ENCODE data around the gene ADGRF1. TPM values are rescaled to one million over a fixed set of nuclear protein-coding genes. Genes with fewer than 3 reads are reported as not detected.

ADGRF1 gene
- total and polyA plus RNA-seq, 4 donors = 0.06 to 0.39 (median 0.35) TPM; not detected in 1

- H3K27me3 ChIP-seq (ENCODE audit: control insufficient read depth, insufficient read depth, low read length) = no peaks in the 10 kb centered on the region
- H3K27ac ChIP-seq (ENCODE audit: low read depth, low read length) = no peak overlapping the region
- H3K4me3 ChIP-seq (ENCODE audit: low read depth, low read length) = no peak overlapping the region
- no peak for DNase-seq (ENCODE audit: low read depth in 4 of 6, low spot score in 6 of 6)
- no peaks in the 10 kb centered on the region for H3K9me3 ChIP-seq (ENCODE audit: control insufficient read depth, insufficient read depth, low read length)
- no peaks in the 10 kb centered on the region for H3K4me1 ChIP-seq (ENCODE audit: control insufficient read depth, insufficient read depth, low read length)
- H3K36me3 ChIP-seq (ENCODE audit: control insufficient read depth, insufficient read depth, low read length) = no peaks in the 10 kb centered on the region
- WGBS (ENCODE audit: insufficient coverage) = 85% methylated on average over 2 of the region's 3 CpGs
Observed at GRCh38 chr6:47008397-47008763, 33.8 kb downstream of the ADGRF1 start.

- Histone ChIP-seq H3K4me1 (ENCODE audit: control insufficient read depth, insufficient read depth, low read length) (no peaks in the 10 kb centered on the region), H3K36me3 (ENCODE audit: control insufficient read depth, insufficient read depth, low read length) (no peaks in the 10 kb centered on the region), H3K9me3 (ENCODE audit: control insufficient read depth, insufficient read depth, low read length) (no peaks in the 10 kb centered on the region), H3K4me3 (ENCODE audit: low read depth, low read length) (no peak overlapping the region), H3K27ac (ENCODE audit: low read depth, low read length) (no peak overlapping the region), H3K27me3 (ENCODE audit: control insufficient read depth, insufficient read depth, low read length) (no peaks in the 10 kb centered on the region)
- no peak for DNase-seq (ENCODE audit: low read depth in 4 of 6, low spot score in 6 of 6)
- 75% methylated on average over 1 of the region's 3 CpGs for WGBS (ENCODE audit: insufficient coverage)
Observed at GRCh38 chr6:47007657-47008396, 34.3 kb downstream of the ADGRF1 start.

- Histone ChIP-seq H3K27me3 (ENCODE audit: control insufficient read depth, insufficient read depth, low read length) (no peaks in the 10 kb centered on the region), H3K27ac (ENCODE audit: low read depth, low read length) (no peak overlapping the region), H3K36me3 (ENCODE audit: control insufficient read depth, insufficient read depth, low read length) (no peaks in the 10 kb centered on the region), H3K4me3 (ENCODE audit: low read depth, low read length) (no peak overlapping the region), H3K4me1 (ENCODE audit: control insufficient read depth, insufficient read depth, low read length) (peaks cover 3% of the 10 kb centered on the region), H3K9me3 (ENCODE audit: control insufficient read depth, insufficient read depth, low read length) (no peaks in the 10 kb centered on the region)
- DNase-seq (ENCODE audit: low read depth in 4 of 6, low spot score in 6 of 6) = no peak
- WGBS (ENCODE audit: insufficient coverage) = no CpG with 5 or more reads among the region's 1 CpG
Observed at GRCh38 chr6:47005486-47005885, 36.6 kb downstream of the ADGRF1 start.

GRCh38 chr6:47004463-47004862, 37.7 kb downstream of the ADGRF1 start:
- Histone ChIP-seq H3K27ac (ENCODE audit: low read depth, low read length) (no peak overlapping the region), H3K9me3 (ENCODE audit: control insufficient read depth, insufficient read depth, low read length) (no peaks in the 10 kb centered on the region), H3K4me1 (ENCODE audit: control insufficient read depth, insufficient read depth, low read length) (peaks cover 3% of the 10 kb centered on the region), H3K36me3 (ENCODE audit: control insufficient read depth, insufficient read depth, low read length) (no peaks in the 10 kb centered on the region), H3K27me3 (ENCODE audit: control insufficient read depth, insufficient read depth, low read length) (no peaks in the 10 kb centered on the region), H3K4me3 (ENCODE audit: low read depth, low read length) (no peak overlapping the region)
- no CpG with 5 or more reads among the region's 3 CpGs for WGBS (ENCODE audit: insufficient coverage)
- no peak for DNase-seq (ENCODE audit: low read depth in 4 of 6, low spot score in 6 of 6)

GRCh38 chr6:47000842-47001241, 41.3 kb downstream of the ADGRF1 start:
- H3K27me3 ChIP-seq (ENCODE audit: control insufficient read depth, insufficient read depth, low read length) = no peaks in the 10 kb centered on the region
- H3K4me3 ChIP-seq (ENCODE audit: low read depth, low read length) = no peak overlapping the region
- WGBS (ENCODE audit: insufficient coverage) = 75% methylated on average over 3 of the region's 4 CpGs

GRCh38 chr6:46998436-46999017, 43.6 kb downstream of the ADGRF1 start:
- no peak overlapping the region for H3K4me3 ChIP-seq (ENCODE audit: low read depth, low read length)
- DNase-seq (ENCODE audit: low read depth in 4 of 6, low spot score in 6 of 6) = no peak
- no peaks in the 10 kb centered on the region for H3K27me3 ChIP-seq (ENCODE audit: control insufficient read depth, insufficient read depth, low read length)
- no peaks in the 10 kb centered on the region for H3K9me3 ChIP-seq (ENCODE audit: control insufficient read depth, insufficient read depth, low read length)
- no peak overlapping the region for H3K27ac ChIP-seq (ENCODE audit: low read depth, low read length)
- no CpG with 5 or more reads among the region's 1 CpG for WGBS (ENCODE audit: insufficient coverage)
- no peaks in the 10 kb centered on the region for H3K36me3 ChIP-seq (ENCODE audit: control insufficient read depth, insufficient read depth, low read length)
- peaks cover 3% of the 10 kb centered on the region for H3K4me1 ChIP-seq (ENCODE audit: control insufficient read depth, insufficient read depth, low read length)

More at GRCh38 chr6:47000842-47001241, 41.3 kb downstream of the ADGRF1 start:
- Histone ChIP-seq H3K36me3 (ENCODE audit: control insufficient read depth, insufficient read depth, low read length) (no peaks in the 10 kb centered on the region), H3K9me3 (ENCODE audit: control insufficient read depth, insufficient read depth, low read length) (no peaks in the 10 kb centered on the region), H3K4me1 (ENCODE audit: control insufficient read depth, insufficient read depth, low read length) (peaks cover 3% of the 10 kb centered on the region), H3K27ac (ENCODE audit: low read depth, low read length) (no peak overlapping the region)
- no peak for DNase-seq (ENCODE audit: low read depth in 4 of 6, low spot score in 6 of 6)

- no peak overlapping the region for H3K27ac ChIP-seq (ENCODE audit: low read depth, low read length)
- no peaks in the 10 kb centered on the region for H3K36me3 ChIP-seq (ENCODE audit: control insufficient read depth, insufficient read depth, low read length)
- no peaks in the 10 kb centered on the region for H3K27me3 ChIP-seq (ENCODE audit: control insufficient read depth, insufficient read depth, low read length)
- DNase-seq (ENCODE audit: low read depth in 4 of 6, low spot score in 6 of 6) = no peak
- H3K9me3 ChIP-seq (ENCODE audit: control insufficient read depth, insufficient read depth, low read length) = no peaks in the 10 kb centered on the region
- peaks cover 3% of the 10 kb centered on the region for H3K4me1 ChIP-seq (ENCODE audit: control insufficient read depth, insufficient read depth, low read length)
- H3K4me3 ChIP-seq (ENCODE audit: low read depth, low read length) = no peak overlapping the region
- WGBS (ENCODE audit: insufficient coverage) = no CpG with 5 or more reads among the region's 1 CpG
Observed at GRCh38 chr6:46997646-46998045, 44.5 kb downstream of the ADGRF1 start.

GRCh38 chr6:46996860-46997641, 45.1 kb downstream of the ADGRF1 start:
- H3K4me1 ChIP-seq (ENCODE audit: control insufficient read depth, insufficient read depth, low read length) = peaks cover 3% of the 10 kb centered on the region
- no peaks in the 10 kb centered on the region for H3K9me3 ChIP-seq (ENCODE audit: control insufficient read depth, insufficient read depth, low read length)
- no peak overlapping the region for H3K27ac ChIP-seq (ENCODE audit: low read depth, low read length)
- H3K4me3 ChIP-seq (ENCODE audit: low read depth, low read length) = no peak overlapping the region
- H3K27me3 ChIP-seq (ENCODE audit: control insufficient read depth, insufficient read depth, low read length) = no peaks in the 10 kb centered on the region
- H3K36me3 ChIP-seq (ENCODE audit: control insufficient read depth, insufficient read depth, low read length) = no peaks in the 10 kb centered on the region
- DNase-seq (ENCODE audit: low read depth in 4 of 6, low spot score in 6 of 6) = no peak
- WGBS (ENCODE audit: insufficient coverage) = no CpG with 5 or more reads among the region's 1 CpG

GRCh38 chr6:46994933-46995332, 47.2 kb downstream of the ADGRF1 start:
- Histone ChIP-seq H3K27ac (ENCODE audit: low read depth, low read length) (no peak overlapping the region), H3K4me1 (ENCODE audit: control insufficient read depth, insufficient read depth, low read length) (peaks cover 4% of the 10 kb centered on the region), H3K4me3 (ENCODE audit: low read depth, low read length) (no peak overlapping the region), H3K9me3 (ENCODE audit: control insufficient read depth, insufficient read depth, low read length) (no peaks in the 10 kb centered on the region), H3K27me3 (ENCODE audit: control insufficient read depth, insufficient read depth, low read length) (no peaks in the 10 kb centered on the region), H3K36me3 (ENCODE audit: control insufficient read depth, insufficient read depth, low read length) (no peaks in the 10 kb centered on the region)
- DNase-seq (ENCODE audit: low read depth in 4 of 6, low spot score in 6 of 6) = no peak
- WGBS (ENCODE audit: insufficient coverage) = no CpG with 5 or more reads among the region's 1 CpG
